Measurements from ENCODE around the gene AATF. TPM values are rescaled to one million over a fixed set of nuclear protein-coding genes. Genes with fewer than 3 reads are reported as not detected.

Gene AATF
- total RNA-seq, 1 donor from 2014 or later = 54.0 TPM

- Histone ChIP-seq H3K4me3 (ENCODE audit: low read depth, low read length) (no peak overlapping the region), H3K36me3 (ENCODE audit: control insufficient read depth, insufficient read depth, low read length) (peaks cover 17% of the 10 kb centered on the region)
- FAIRE-seq = no peak
Observed at GRCh38 chr17:37106049-37106448, 157.3 kb downstream of the AATF start.

More at GRCh38 chr17:37106049-37106448, 157.3 kb downstream of the AATF start:
- H3K27me3 ChIP-seq (ENCODE audit: control insufficient read depth, insufficient read depth, low read length) = no peaks in the 10 kb centered on the region
- TF ChIP-seq CTCF (IDR thresholded peaks at IDR 0.05; ENCODE audit: insufficient read depth, low read length, severe bottlenecking) = no peak
- DNase-seq (ENCODE audit: low read depth) = no peak

Other genes with a start within 250 kb of the AATF start
- gene LHX1, start 11.5 kb upstream of the AATF start, total RNA-seq = not detected in 2 replicates

Measured in bronchial epithelial cell (primary cell).